Astrocyte of the cerebellum (primary cell): ENCODE results near the gene SH3TC1.
A peak's percentile ranks its signal among the peaks of the same experiment; 100 is the strongest.

Source experiments
- DNase-seq: peaks from one replicate; pipeline ENCODE4 v3.0.0-alpha.2; 2011; ENCODE audit warnings: low read depth
- H3K4me3 ChIP-seq: 2 replicates; pipeline ENCODE4 v1.5.1; 2011; ENCODE audit warnings: mild to moderate bottlenecking, low read depth, low read length, moderate library complexity
- CTCF ChIP-seq: IDR thresholded peaks from 2 replicates; pipeline ENCODE4 v1.5.1; 2012; ENCODE audit warnings: low read length, low read depth, moderate library complexity, mild to moderate bottlenecking; ENCODE audit errors: missing control alignments
- in situ Hi-C: cut with HindIII; loops from 2 replicates; pipeline ENCODE4 v1.10.0; 2017; ENCODE audit warnings: low sequenced_read_pairs

Gene SH3TC1

GRCh38 chr4:8250637-8251036, 51.5 kb downstream of the SH3TC1 start:
- no peak for DNase-seq
- no peak for TF ChIP-seq CTCF
- H3K4me3 ChIP-seq: no peak overlapping the region
- in situ Hi-C loops: loop anchor here (5.0 kb wide), 1 partner anchor 157 kb away; no protein-coding TSS in a partner anchor

DNA sequence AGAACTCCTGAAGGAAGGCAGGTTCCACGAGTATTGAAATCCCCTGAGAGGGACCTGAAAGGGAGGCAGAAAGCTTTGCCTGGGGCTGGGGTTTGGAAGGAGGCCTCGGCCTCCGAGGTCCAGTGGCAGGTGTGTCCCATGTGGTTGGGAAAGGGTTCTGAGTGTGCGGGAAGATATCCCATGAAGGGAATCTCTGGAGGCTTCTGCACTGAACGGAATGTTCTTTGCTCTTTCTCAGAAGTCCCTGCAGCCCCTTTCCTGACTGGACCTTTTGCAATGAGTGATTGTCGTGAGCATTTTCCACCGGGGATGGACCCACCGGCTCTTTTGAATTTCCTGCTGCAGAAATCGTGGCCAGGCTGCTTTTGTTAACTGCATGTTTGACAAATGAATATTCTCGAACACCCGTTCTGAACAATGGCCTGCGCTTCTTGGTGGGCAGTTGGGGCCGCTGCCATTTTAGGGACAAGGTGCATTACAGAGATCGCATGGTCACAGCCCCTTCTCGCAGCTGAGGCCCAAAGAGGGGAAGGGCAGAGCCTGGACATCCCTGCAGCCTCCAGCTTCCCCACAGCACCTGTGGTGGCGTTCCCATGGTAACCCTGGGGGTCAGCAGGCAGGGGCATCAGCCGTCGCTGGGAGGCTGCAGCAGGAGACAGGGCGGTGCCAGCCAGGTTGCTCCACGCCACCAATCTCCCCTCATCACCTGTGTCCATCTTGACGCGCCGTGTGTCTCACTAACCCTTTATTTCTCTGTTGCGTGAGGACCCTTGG, 52.2 kb downstream of the SH3TC1 start:
- no peak overlapping the region for H3K4me3 ChIP-seq
- DNase-seq: no peak
- in situ Hi-C loops: loop anchor here (5.0 kb wide), 1 partner anchor 156 kb away; no protein-coding TSS in a partner anchor
- no peak for TF ChIP-seq CTCF

- no peak for TF ChIP-seq CTCF
- H3K4me3 ChIP-seq: no peak overlapping the region
- in situ Hi-C loops: loop anchor here (5.0 kb wide), 1 partner anchor 155 kb away; no protein-coding TSS in a partner anchor
- DNase-seq: no peak
Observed at GRCh38 chr4:8252301-8253173, 53.4 kb downstream of the SH3TC1 start.

DNA sequence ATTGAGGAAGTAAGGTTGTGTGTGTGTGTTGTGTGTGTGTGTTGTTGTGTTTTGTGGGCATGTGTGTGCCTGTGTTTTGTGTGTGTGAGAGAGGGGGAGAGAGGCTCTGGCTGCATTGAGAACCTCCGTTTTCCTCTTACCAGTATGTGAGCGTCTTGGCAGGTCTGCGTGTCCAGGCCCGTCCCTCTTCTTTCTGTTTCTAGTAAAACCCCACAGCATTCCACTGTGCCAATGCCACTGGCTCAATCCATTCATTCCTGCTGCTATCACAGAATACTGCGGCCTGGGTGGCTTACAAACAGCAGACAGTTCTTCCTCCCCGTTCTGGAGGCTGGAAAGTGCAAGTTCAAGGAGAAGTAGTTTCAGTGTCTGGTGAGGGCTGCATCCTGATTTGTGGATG, 55.0 kb downstream of the SH3TC1 start:
- in situ Hi-C loops: loop anchor here (5.0 kb wide), 1 partner anchor 153 kb away; no protein-coding TSS in a partner anchor
- H3K4me3 ChIP-seq: no peak overlapping the region
- TF ChIP-seq CTCF: no peak
- DNase-seq: no peak

DNA sequence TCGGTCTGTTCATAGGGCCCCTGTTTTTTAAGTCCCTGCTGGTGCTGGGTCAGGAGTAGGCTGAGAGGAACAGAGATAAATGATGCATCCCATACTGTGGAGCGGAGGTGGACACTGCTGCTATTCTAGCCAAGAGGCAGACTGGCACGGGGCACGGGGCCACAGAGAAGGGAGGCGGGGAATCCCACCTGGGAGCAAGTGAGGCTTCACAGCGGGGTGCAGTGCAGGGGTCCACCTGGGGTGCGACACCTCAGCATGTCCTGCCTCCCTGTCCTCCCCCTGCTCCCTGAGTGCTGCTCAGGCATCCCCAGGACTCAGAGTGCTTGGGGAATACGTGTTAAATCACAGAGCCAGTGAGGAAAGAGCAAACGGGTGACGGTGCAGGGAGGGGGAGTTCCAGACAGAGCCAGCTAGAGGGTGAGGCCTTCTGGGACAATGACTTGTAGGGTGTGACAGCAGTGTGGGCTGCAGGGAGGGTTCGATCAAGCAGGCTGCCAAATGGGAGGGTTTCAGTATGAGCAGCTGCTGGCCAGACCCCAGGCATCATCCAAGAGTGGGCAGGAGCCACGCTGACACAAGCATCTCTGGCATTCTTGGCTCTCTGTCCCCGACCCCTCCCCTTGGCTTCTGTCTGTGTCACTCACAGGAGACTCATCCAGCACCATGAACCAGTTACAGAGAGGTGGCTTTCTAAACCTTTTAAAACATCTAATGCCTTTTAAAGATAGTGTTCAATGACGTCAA, 56.8 kb downstream of the SH3TC1 start:
- no peak overlapping the region for H3K4me3 ChIP-seq
- DNase-seq: peak; percentile 19
- in situ Hi-C loops: no loop called here
- TF ChIP-seq CTCF: no peak

DNA sequence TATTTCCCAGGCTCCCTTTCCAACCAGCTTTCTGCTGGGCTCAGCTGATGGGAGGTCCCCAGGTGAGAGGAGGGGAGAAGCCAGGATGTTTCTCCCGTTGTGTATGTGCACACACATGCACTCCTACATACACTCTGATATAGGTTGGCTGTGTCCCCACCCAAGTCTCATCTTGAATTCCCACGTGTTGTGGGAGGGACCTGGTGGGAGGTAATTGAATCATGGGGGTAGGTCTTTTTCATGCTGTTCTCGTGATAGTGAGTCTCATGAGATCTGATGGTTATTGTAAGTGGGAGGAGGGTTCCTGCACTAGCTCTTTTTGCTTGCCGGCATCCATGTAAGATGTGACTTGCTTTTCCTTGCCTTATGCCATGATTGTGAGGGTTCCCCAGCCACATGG, 58.8 kb downstream of the SH3TC1 start:
- in situ Hi-C loops: no loop called here
- no peak for TF ChIP-seq CTCF
- no peak for DNase-seq
- no peak overlapping the region for H3K4me3 ChIP-seq
